OCI-LY1 (cell line): ENCODE results near the gene MCM7.
"Not testable (repeated sequence)": the region's sequence is repeated elsewhere in the genome, so short reads cannot be mapped to it uniquely, and the experiment has no call there.

Experiments
- H2AFZ ChIP-seq: fragments of 200-600 bp; sonication (generic), shearing (Covaris generic); 2 replicates; pipeline ENCODE4 v1.6.0; 2014; ENCODE audit warnings: antibody characterized with exemption, mild to moderate bottlenecking, low read length
- H3F3A ChIP-seq: fragments of 200-600 bp; sonication (generic), shearing (Covaris generic); 2 replicates; pipeline ENCODE4 v1.6.0; 2014; ENCODE audit warnings: mild to moderate bottlenecking, antibody characterized with exemption, low read length, moderate library complexity; ENCODE audit not compliant: insufficient read depth
- H3K27ac ChIP-seq: fragments of 200-600 bp; sonication (generic); 2 replicates; pipeline ENCODE4 v1.5.1; 2014; ENCODE audit warnings: low read length, mixed run types, mild to moderate bottlenecking, low read depth; ENCODE audit not compliant: poor library complexity, severe bottlenecking
- H3K27me3 ChIP-seq: fragments of 200-600 bp; sonication (generic); 2 replicates; pipeline ENCODE4 v1.6.0; 2014; ENCODE audit warnings: antibody characterized with exemption, mild to moderate bottlenecking, low read length, moderate library complexity; ENCODE audit not compliant: insufficient read depth
- H3K36me3 ChIP-seq: fragments of 200-600 bp; sonication (generic); 2 replicates; pipeline ENCODE4 v1.6.1; 2014; ENCODE audit warnings: mild to moderate bottlenecking, antibody characterized with exemption, low read length, moderate library complexity, mixed read lengths; ENCODE audit not compliant: insufficient read depth
- H3K4me1 ChIP-seq: fragments of 200-600 bp; sonication (generic); 2 replicates; pipeline ENCODE4 v1.5.1; 2014; ENCODE audit warnings: mild to moderate bottlenecking, low read length, moderate library complexity; ENCODE audit not compliant: insufficient read depth, severe bottlenecking
- H3K4me2 ChIP-seq: fragments of 200-600 bp; sonication (generic), shearing (Covaris generic); 2 replicates; pipeline ENCODE4 v1.6.1; 2014; ENCODE audit warnings: low read length
- H3K4me3 ChIP-seq: fragments of 200-600 bp; sonication (generic); 2 replicates; pipeline ENCODE4 v1.5.1; 2014; ENCODE audit warnings: low read length, low read depth, mild to moderate bottlenecking, mixed read lengths; ENCODE audit not compliant: poor library complexity, severe bottlenecking
- H3K79me2 ChIP-seq: fragments of 200-600 bp; shearing (Covaris generic); 2 replicates; pipeline ENCODE4 v1.6.1; 2016; ENCODE audit warnings: mixed run types, low read length, mixed read lengths; ENCODE audit not compliant: insufficient read depth
- H3K9ac ChIP-seq: fragments of 200-600 bp; sonication (generic), shearing (Covaris generic); 2 replicates; pipeline ENCODE4 v1.6.1; 2014; ENCODE audit warnings: mild to moderate bottlenecking, low read length, mixed read lengths
- H3K9me2 ChIP-seq: fragments of 200-600 bp; sonication (generic), shearing (Covaris generic); 2 replicates; pipeline ENCODE4 v1.6.1; 2014; ENCODE audit warnings: low read depth, mild to moderate bottlenecking, low read length, mixed read lengths
- H3K9me3 ChIP-seq: fragments of 200-600 bp; shearing (Covaris generic); 2 replicates; pipeline ENCODE4 v1.6.1; 2014; ENCODE audit warnings: low read length, mixed read lengths
- H4K20me1 ChIP-seq: fragments of 200-600 bp; sonication (generic), shearing (Covaris generic); 2 replicates; pipeline ENCODE4 v1.6.0; 2016; ENCODE audit warnings: mild to moderate bottlenecking, low read length; ENCODE audit not compliant: insufficient read depth
- CTCF ChIP-seq: fragments of 200-600 bp; sonication (generic), shearing (Covaris generic); IDR thresholded peaks from 2 replicates; pipeline ENCODE4 v1.5.1; 2017; ENCODE audit warnings: mild to moderate bottlenecking, antibody characterized with exemption, low read length, moderate library complexity, mixed read lengths
- EZH2 ChIP-seq: fragments of 200-600 bp; sonication (generic), shearing (Covaris generic); IDR thresholded peaks from 2 replicates; pipeline ENCODE4 v1.8.0; 2017; ENCODE audit warnings: borderline replicate concordance, mixed run types, mild to moderate bottlenecking, antibody characterized with exemption, low read length, moderate library complexity, mixed read lengths

Gene MCM7

GRCh38 chr7:100147278-100147677 is 46.1 kb upstream of the MCM7 start:
- Histone ChIP-seq H3K27me3 (no peaks in the 10 kb centered on the region), H3K36me3 (peaks cover 13% of the 10 kb centered on the region; the same call in 1 of the 2 replicates), H4K20me1 (no peaks in the 10 kb centered on the region), H3F3A (peaks cover 5% of the 10 kb centered on the region; the same call in 1 of the 2 replicates), H3K9me2 (no peaks in the 10 kb centered on the region), H3K27ac (no peak overlapping the region), H3K9me3 (no peaks in the 10 kb centered on the region), H3K9ac (no peak overlapping the region), H3K4me2 (no peak overlapping the region), H2AFZ (no peak overlapping the region), H3K4me3 (no peak overlapping the region), H3K4me1 (peaks cover 31% of the 10 kb centered on the region), H3K79me2 (peaks cover 11% of the 10 kb centered on the region)
- TF ChIP-seq EZH2 (no peak), CTCF (no peak)

GRCh38 chr7:100146350-100146749 is 45.2 kb upstream of the MCM7 start:
- H3K4me2 ChIP-seq, H3K9me3 ChIP-seq, H3K27ac ChIP-seq, H3K4me3 ChIP-seq, H3K36me3 ChIP-seq, H3F3A ChIP-seq, H3K27me3 ChIP-seq, H3K9ac ChIP-seq, H4K20me1 ChIP-seq, H2AFZ ChIP-seq, H3K9me2 ChIP-seq: not testable (repeated sequence)
- Histone ChIP-seq H3K79me2 (peaks cover 11% of the 10 kb centered on the region), H3K4me1 (peaks cover 23% of the 10 kb centered on the region)

GRCh38 chr7:100142461-100142860 is 41.3 kb upstream of the MCM7 start:
- H3K27me3 ChIP-seq, result no peaks in the 10 kb centered on the region
- TF ChIP-seq CTCF, result no peak
- no peak for TF ChIP-seq EZH2
- H3K4me2 ChIP-seq, result no peak overlapping the region
- H3K9me3 ChIP-seq, result no peaks in the 10 kb centered on the region
- H3K4me1 ChIP-seq, result peaks cover 15% of the 10 kb centered on the region
- no peak overlapping the region for H3K9ac ChIP-seq
- H3K4me3 ChIP-seq, result no peak overlapping the region
- no peaks in the 10 kb centered on the region for H3K9me2 ChIP-seq
- H3K27ac ChIP-seq, result no peak overlapping the region
- H4K20me1 ChIP-seq, result no peaks in the 10 kb centered on the region
- no peak overlapping the region for H2AFZ ChIP-seq
- no peaks in the 10 kb centered on the region for H3K36me3 ChIP-seq
- no peaks in the 10 kb centered on the region for H3F3A ChIP-seq
- no peaks in the 10 kb centered on the region for H3K79me2 ChIP-seq

- Histone ChIP-seq H3K79me2 (no peaks in the 10 kb centered on the region), H3K9me3 (no peaks in the 10 kb centered on the region), H3K4me1 (peaks cover 16% of the 10 kb centered on the region), H3K4me2 (no peak overlapping the region), H3K9ac (no peak overlapping the region), H4K20me1 (no peaks in the 10 kb centered on the region), H3K27me3 (no peaks in the 10 kb centered on the region), H3K4me3 (no peak overlapping the region), H3K9me2 (no peaks in the 10 kb centered on the region), H3K36me3 (no peaks in the 10 kb centered on the region), H3F3A (no peaks in the 10 kb centered on the region), H3K27ac (no peak overlapping the region), H2AFZ (no peak overlapping the region)
- TF ChIP-seq EZH2 (no peak), CTCF (no peak)
These were observed 40.4 kb upstream of the MCM7 start for GRCh38 chr7:100141555-100141949.
